Activated CD4-positive, alpha-beta T cell treated with anti-CD3 and anti-CD28 coated beads, Interleukin-2, amount 50 U/mL, for 24 hours (primary cell): Measurements from ENCODE around the gene SMIM38.

Experiments used
- DNase-seq, 2 donors: peaks; one replicate each; pipeline ENCODE4 v3.0.0-alpha.2; 2020; ENCODE audit warnings: low read depth in 1 of 2, low spot score in 1 of 2

Gene SMIM38

GRCh38 chr11:69155302-69156234 lies at the start of gene SMIM38:
Gene SMIM38 (plus strand): TSS chr11:69155935. CDS start chr11:69157847, 1,912 bp downstream.
- DNase-seq: no peak

GRCh38 chr11:69106031-69106811 lies 49.5 kb upstream of the SMIM38 start:
- no peak for DNase-seq

- DNase-seq: no peak
Observed at GRCh38 chr11:69107413-69107812, 48.3 kb upstream of the SMIM38 start.

DNA sequence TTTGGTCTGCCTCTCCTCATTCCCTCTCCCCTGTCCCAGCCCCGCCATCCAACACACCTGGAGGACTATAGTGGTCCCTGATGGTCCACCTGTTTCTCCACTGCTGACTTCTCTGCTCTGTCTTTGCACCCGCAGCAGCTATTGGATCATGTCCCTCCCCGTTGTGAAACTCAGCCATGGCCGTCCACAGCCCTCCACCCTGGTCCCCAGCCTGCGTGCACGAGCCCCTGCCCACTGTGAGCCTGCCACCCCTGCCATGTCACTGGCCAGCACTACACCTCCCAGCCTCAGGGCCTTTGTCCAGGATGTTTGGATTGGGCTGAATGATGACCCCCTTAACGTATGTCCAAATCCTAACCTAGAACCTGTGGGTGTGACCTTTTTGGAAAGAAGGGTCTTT lies 47.7 kb upstream of the SMIM38 start:
- no peak for DNase-seq

- no peak for DNase-seq
Observed at GRCh38 chr11:69108559-69108958, 47.2 kb upstream of the SMIM38 start.

DNA sequence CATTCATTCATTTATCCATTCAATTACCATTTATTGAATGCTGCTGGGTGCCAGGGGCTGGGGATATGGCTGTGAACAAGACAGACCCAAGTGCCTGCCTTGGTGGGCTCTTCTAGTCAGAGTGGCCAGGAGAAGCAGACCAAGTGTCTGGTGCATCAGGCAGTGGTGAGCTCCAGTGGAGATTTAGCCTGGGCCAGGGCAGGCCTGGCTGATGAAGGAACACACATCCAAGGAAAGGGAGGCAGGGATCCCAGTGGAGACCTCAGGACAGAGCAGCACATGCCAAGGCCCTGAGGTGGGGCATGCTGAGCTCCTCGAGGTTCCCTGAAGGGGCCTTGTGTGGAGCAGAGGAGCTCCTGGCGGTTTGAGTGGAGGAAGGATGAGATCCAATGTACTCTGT lies 46.6 kb upstream of the SMIM38 start:
- no peak for DNase-seq

DNA sequence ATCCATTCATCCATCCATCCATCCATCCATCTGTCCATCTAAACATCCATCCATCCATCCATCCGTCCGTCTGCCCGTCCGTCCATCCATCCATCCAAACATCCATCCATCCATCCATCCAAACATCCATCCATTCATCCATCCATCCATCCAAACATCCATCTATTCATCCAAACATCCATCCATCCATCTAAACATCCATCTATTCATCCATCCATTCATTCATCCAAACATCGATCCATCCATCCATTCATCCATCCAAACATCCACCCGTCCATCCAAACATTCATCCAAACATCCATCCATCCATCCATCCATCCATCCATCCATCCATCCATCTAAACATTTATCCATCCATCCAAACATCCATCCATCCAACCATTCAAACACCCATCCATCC lies 45.3 kb upstream of the SMIM38 start:
- no peak for DNase-seq

- no peak for DNase-seq
Observed at GRCh38 chr11:69111624-69112542, 43.9 kb upstream of the SMIM38 start.

DNA sequence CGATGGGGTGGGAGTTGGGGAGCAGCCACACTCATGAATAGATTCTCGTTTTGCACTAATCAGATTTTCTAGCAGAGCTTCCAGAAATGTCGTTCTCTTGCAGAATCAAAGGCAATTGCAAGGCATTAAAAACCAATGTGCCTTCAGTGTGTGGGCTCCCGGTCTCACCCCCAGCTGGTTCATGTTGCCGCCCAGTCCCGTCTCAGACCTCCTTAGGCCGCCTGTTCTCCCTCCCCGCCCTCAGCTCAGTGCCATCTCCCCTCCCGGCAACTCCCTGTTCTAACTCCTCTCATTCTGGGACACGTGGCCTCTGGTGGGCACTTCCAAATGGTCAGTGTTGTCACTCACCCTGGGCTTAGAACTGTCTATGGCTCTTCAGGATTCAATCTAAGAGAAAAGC lies 42.5 kb upstream of the SMIM38 start:
- DNase-seq: no peak

GRCh38 chr11:69113646-69114340 lies 41.9 kb upstream of the SMIM38 start:
- DNase-seq: no peak

DNA sequence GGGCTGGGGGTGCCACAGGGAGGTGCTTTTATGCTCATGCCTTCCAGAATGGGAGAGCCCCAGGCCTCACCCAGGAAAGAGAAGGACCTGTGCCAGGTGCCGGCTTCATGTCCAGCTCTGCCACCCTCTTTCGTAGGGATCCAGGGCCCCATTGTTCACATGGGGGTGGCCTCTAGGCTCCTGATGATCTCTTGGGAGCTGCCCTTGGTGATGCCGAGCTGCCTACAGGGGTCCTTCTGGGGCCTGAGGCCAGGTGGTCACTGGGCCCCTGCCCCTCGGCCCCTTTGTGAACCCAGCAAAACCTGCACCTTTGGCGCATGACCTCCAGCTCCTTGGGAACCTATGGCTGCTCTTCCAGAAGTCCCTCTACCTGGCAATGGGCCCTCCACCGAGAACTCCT lies 41.4 kb upstream of the SMIM38 start:
- no peak for DNase-seq

- DNase-seq: no peak
Observed at GRCh38 chr11:69114811-69115523, 40.8 kb upstream of the SMIM38 start.

DNA sequence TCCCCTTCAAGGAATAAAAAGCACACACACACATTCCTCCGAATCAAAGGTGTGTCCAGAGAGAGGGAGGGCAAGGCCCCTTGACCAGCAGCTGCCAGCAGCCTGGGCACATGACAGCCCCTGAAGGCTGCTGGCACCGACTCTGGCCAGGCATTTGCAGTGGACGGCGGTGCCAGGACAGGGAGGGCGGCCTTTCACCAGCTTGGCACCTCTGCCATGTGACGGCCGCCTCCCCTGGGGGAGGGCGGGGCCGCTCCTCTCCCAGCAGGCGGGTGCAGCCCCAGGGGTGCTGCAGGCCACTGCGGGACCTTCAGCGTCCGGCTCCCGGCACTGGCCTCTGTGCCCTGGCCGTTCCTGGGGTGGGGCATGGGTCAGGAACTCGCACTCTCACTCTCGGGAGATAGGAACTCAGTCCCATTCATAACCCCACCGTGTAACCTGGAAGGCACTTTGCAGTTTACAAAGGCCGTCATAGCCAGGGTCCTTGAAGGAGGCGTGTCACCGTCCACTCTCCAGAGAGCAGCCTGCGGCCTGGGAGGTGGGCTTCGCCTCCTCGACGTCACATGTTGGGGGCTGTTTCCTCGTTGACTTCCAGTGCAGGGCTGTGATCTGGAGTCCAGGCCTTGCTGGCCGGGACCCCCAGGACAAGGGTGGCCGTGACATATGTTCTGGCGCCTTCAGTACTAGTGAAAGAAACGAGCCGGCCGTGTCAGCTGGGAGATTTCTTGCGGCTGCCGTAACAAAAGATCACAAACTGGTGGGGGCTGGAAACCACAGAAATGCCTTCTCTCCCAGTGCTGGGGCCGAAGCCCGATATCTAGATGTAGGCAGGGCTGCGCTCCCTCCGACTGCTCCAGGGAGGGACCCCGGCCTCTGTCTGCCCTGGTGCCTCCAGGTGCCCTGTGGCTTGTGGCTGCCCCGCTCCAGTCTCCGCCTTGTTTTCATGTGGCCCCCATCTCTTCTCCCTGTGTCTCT lies 39.9 kb upstream of the SMIM38 start:
- no peak for DNase-seq

GRCh38 chr11:69116671-69117070 lies 39.1 kb upstream of the SMIM38 start:
- DNase-seq: no peak

DNA sequence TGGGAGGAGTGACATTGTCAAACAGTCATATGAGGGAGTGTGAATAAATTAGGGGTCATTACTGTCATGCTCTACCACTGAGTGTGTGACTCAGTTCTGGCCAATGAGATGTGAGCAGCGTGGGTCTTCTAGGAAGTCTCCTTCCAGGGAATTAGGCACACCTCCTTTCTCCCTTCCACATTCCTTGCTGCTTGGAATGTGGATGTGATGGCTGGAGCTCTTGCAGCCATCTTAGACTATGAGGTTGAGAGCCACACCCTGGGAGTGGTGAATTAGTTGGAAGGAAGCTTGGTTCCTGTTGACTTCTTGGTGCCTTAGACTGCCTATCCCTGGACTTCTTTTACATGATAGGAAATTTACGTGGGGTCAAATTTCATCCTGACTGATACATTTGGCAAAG lies 36.5 kb upstream of the SMIM38 start:
- no peak for DNase-seq

DNA sequence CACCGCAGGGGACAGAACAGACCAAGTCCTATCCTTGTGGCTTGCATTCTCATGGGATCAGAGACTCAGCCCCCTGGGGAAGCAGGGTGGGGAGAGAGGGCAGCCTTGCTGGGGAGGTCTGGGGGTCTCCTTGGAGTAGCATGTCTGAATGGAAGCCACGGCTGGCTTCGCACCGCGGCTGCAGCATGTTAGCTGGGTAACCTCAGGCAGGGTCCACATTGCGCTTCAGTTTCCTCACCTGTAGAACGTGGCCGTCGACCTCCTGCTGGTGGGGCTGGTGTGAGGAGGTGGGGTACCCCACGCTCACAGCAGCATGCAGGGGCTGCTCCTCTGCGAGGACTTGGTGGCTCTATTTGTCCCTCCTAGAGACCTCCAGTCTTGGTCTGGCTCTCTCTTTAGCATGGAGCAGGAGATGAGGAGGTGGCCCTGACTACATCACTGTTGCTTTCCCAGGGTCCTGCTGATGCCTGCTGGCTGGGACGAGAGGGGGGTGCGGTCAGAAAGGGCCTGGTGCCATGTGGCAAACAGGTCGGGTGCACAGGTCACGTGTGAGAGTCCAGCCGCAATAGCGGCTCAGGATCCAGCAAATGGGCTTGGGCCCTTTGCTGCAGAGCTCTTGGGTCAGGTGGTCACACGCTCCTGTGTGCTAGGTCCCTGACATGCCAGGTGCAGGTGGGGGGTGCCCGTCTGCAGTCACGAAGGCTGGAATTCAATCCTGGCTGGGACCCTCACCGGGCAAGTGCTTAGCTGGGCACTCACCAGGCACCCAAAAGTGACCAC lies 35.4 kb upstream of the SMIM38 start:
- DNase-seq: no peak

- no peak for DNase-seq
Observed at GRCh38 chr11:69121021-69121420, 34.7 kb upstream of the SMIM38 start.
